ENCODE measurements around the gene UPF2.

- TF ChIP-seq CTCF (IDR thresholded peaks at IDR 0.05) = no peak
- no peak for TF ChIP-seq EP300 (IDR thresholded peaks at IDR 0.05)
- no peak for TF ChIP-seq POLR2A (IDR thresholded peaks at IDR 0.05)
These were observed 3.0 kb upstream of the UPF2 start for GRCh38 chr10:12045596-12045995.
